SJCRH30 (cell line): ENCODE measurements around the gene DIS3L2. TPM values are rescaled to one million over a fixed set of nuclear protein-coding genes. Genes with fewer than 3 reads are reported as not detected.

Experiments
- DNase-seq, 2 experiments: peaks; one replicate each; pipeline ENCODE4 v3.0.0-alpha.2; 2015 to 2020
- H3K27ac ChIP-seq: fragments of 250-450 bp; sonication (Bioruptor Pico); 2 replicates; pipeline ENCODE4 v1.5.1; 2020; ENCODE audit warnings: mild to moderate bottlenecking, moderate library complexity
- H3K27me3 ChIP-seq: fragments of 250-450 bp; sonication (Bioruptor Pico); 2 replicates; pipeline ENCODE4 v1.5.1; 2020; ENCODE audit warnings: mild to moderate bottlenecking, moderate library complexity
- H3K36me3 ChIP-seq: fragments of 250-450 bp; sonication (Bioruptor Pico); 2 replicates; pipeline ENCODE4 v1.5.1; 2020; ENCODE audit warnings: mild to moderate bottlenecking, moderate library complexity
- H3K4me1 ChIP-seq: fragments of 250-450 bp; sonication (Bioruptor Pico); 2 replicates; pipeline ENCODE4 v1.5.1; 2020; ENCODE audit warnings: mild to moderate bottlenecking, moderate library complexity
- H3K4me3 ChIP-seq: fragments of 250-450 bp; sonication (Bioruptor Pico); 2 replicates; pipeline ENCODE4 v1.5.1; 2020; ENCODE audit warnings: mild to moderate bottlenecking, moderate library complexity
- H3K9me3 ChIP-seq: fragments of 250-450 bp; sonication (Bioruptor Pico); replicated peaks from 2 replicates; pipeline ENCODE4 v1.5.1; 2020; ENCODE audit warnings: mild to moderate bottlenecking, moderate library complexity
- total RNA-seq: library from RNA; depleted of rRNA; stranded (reverse); fragments of >200 nt; shearing (Covaris generic); gene quantifications from 2 replicates; pipeline ENCODE4 v1.2.3, GENCODE V29; 2014

The DIS3L2 gene
- total RNA-seq, 1 experiment from 2014 or later, result 33.2 TPM

- no peak overlapping the region for H3K4me3 ChIP-seq
- DNase-seq, result no peak
- H3K36me3 ChIP-seq, result no peaks in the 10 kb centered on the region
- H3K27me3 ChIP-seq, result no peaks in the 10 kb centered on the region
- no peaks in the 10 kb centered on the region for H3K9me3 ChIP-seq
- no peak overlapping the region for H3K27ac ChIP-seq
- no peaks in the 10 kb centered on the region for H3K4me1 ChIP-seq
These were observed 377.2 kb downstream of the DIS3L2 start for GRCh38 chr2:232338759-232339106.

GRCh38 chr2:232339121-232340081 lies 377.9 kb downstream of the DIS3L2 start:
- no peaks in the 10 kb centered on the region for H3K36me3 ChIP-seq
- H3K4me3 ChIP-seq, result no peak overlapping the region
- no peak overlapping the region for H3K27ac ChIP-seq
- DNase-seq, result no peak
- no peaks in the 10 kb centered on the region for H3K9me3 ChIP-seq
- no peaks in the 10 kb centered on the region for H3K4me1 ChIP-seq
- H3K27me3 ChIP-seq, result no peaks in the 10 kb centered on the region

GRCh38 chr2:232340171-232340935 lies 378.8 kb downstream of the DIS3L2 start:
- Histone ChIP-seq H3K4me3 (no peak overlapping the region), H3K4me1 (no peaks in the 10 kb centered on the region), H3K27me3 (no peaks in the 10 kb centered on the region), H3K27ac (no peak overlapping the region), H3K36me3 (no peaks in the 10 kb centered on the region), H3K9me3 (no peaks in the 10 kb centered on the region)
- no peak for DNase-seq

DNA sequence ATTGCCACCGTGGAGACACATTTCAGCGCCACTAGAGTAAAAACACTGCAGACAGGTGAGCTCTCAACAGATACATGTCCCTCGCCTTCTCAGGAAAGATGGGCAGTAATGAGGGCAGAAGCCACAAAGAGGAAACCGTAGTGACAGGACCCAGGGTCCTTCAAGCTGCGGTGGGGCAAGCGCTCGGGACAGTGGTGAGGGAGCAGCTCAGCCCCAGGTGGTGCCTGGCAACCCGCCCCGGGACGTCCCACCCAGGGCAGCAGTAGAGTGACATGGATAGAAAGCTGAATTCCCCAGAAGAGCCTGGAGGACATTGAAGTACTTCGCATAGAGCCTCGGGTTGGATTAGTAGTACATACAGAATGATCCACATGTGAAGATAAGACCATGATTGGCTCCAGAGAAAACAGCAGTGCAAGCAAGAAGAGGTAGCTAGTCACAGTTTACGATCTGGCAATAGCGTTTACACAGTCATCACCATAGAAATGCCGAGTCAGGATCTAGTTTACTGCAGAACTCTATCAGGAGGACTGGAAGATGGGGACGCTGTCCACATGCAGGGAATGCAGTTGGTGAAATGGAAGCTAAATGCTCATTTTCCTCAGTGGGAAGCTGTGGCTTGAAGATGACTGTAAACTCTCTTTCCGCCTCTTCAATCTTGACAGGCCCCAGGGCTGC lies 379.7 kb downstream of the DIS3L2 start:
- no peak overlapping the region for H3K27ac ChIP-seq
- no peak for DNase-seq
- no peaks in the 10 kb centered on the region for H3K4me1 ChIP-seq
- no peaks in the 10 kb centered on the region for H3K27me3 ChIP-seq
- no peaks in the 10 kb centered on the region for H3K36me3 ChIP-seq
- H3K9me3 ChIP-seq, result no peaks in the 10 kb centered on the region
- H3K4me3 ChIP-seq, result no peak overlapping the region

DNA sequence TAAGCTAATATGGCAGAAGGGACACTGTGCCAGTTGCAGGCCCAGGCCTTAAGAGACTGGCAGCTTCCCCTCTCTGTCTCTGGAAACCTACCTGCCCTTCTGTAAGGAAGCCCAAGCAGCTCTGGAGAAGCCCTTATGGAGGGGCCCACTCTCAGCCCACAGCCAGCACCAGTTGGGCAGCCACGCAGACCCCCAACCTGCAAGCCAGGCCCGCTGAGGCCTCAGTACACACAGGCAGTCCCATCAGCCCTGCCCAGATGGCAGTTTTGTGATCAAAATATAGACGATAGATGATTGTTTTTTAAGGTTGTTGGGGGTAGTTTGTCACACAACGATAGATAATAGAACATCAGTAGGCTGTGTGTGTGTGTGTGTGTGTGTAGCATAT lies 380.2 kb downstream of the DIS3L2 start:
- Histone ChIP-seq H3K4me1 (no peaks in the 10 kb centered on the region), H3K9me3 (no peaks in the 10 kb centered on the region), H3K27ac (no peak overlapping the region), H3K36me3 (no peaks in the 10 kb centered on the region), H3K27me3 (no peaks in the 10 kb centered on the region), H3K4me3 (no peak overlapping the region)
- DNase-seq, result no peak

- H3K27ac ChIP-seq, result no peak overlapping the region
- no peak for DNase-seq
- no peaks in the 10 kb centered on the region for H3K27me3 ChIP-seq
- no peaks in the 10 kb centered on the region for H3K36me3 ChIP-seq
- no peaks in the 10 kb centered on the region for H3K9me3 ChIP-seq
- no peaks in the 10 kb centered on the region for H3K4me1 ChIP-seq
- no peak overlapping the region for H3K4me3 ChIP-seq
These were observed 381.4 kb downstream of the DIS3L2 start for GRCh38 chr2:232342635-232343565.

DNA sequence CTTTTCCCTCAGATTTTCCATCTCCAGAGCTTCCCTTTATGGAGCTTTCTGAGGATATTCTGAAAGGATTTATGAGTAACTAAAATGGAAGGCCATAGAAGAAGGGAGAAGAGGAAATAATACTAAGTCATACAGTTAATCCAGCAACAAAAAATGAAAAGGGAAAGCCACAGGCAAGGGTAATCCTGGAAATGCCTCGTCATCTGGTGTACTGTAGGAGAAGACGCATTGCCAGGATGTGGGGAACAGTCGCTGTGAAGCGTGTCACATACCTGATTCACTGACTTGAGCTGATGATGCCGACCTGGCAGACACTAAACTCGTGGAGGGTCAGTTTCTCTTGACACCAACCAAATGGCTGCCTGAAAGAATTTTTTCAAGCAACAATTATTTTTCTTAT lies 382.3 kb downstream of the DIS3L2 start:
- no peaks in the 10 kb centered on the region for H3K4me1 ChIP-seq
- no peaks in the 10 kb centered on the region for H3K36me3 ChIP-seq
- H3K27me3 ChIP-seq, result no peaks in the 10 kb centered on the region
- H3K27ac ChIP-seq, result no peak overlapping the region
- H3K9me3 ChIP-seq, result no peaks in the 10 kb centered on the region
- H3K4me3 ChIP-seq, result no peak overlapping the region
- DNase-seq, result no peak

DNA sequence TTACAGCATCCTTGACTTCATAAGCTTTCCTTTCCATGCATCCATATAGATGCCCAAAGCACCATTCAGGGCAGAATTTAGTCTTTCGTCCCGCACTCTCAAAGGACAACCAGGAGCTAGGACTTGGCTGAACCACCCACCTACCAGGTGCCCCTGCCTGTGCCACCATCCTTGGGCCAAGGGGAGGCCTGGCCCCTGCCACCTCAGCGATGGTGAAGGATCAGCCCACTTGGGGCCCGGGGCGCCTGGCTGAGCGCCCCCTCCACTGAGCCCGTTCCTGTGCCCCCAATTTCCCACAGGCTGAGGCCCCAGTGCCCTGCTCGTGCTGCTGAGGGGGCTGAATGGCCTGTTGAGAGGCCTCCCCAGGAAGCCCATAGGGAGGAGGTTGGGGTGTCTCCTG lies 383.7 kb downstream of the DIS3L2 start:
- no peak overlapping the region for H3K4me3 ChIP-seq
- H3K27me3 ChIP-seq, result no peaks in the 10 kb centered on the region
- H3K36me3 ChIP-seq, result no peaks in the 10 kb centered on the region
- no peak for DNase-seq
- H3K27ac ChIP-seq, result no peak overlapping the region
- H3K4me1 ChIP-seq, result no peaks in the 10 kb centered on the region
- H3K9me3 ChIP-seq, result no peaks in the 10 kb centered on the region

DNA sequence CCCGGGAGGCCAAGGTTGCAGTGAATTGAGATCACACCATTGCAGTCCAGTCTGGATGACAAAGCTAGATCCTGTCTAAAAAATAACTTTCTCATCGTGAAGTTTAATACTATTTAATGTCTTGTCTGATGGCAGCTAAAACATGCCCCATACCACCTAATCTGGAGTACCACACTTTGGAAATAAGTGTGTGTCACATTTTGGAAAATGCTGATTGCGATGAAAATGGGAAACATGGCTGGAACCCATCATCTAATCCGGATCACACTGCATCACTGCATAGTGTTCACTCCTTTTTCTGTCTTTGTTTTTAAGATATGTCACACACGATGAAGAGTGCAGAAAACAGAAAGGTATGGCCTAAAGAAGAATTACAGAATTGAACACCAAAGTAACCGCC lies 385.9 kb downstream of the DIS3L2 start:
- no peaks in the 10 kb centered on the region for H3K36me3 ChIP-seq
- H3K9me3 ChIP-seq, result no peaks in the 10 kb centered on the region
- H3K4me1 ChIP-seq, result no peaks in the 10 kb centered on the region
- DNase-seq, result no peak
- H3K27me3 ChIP-seq, result no peaks in the 10 kb centered on the region
- no peak overlapping the region for H3K4me3 ChIP-seq
- no peak overlapping the region for H3K27ac ChIP-seq

DNA sequence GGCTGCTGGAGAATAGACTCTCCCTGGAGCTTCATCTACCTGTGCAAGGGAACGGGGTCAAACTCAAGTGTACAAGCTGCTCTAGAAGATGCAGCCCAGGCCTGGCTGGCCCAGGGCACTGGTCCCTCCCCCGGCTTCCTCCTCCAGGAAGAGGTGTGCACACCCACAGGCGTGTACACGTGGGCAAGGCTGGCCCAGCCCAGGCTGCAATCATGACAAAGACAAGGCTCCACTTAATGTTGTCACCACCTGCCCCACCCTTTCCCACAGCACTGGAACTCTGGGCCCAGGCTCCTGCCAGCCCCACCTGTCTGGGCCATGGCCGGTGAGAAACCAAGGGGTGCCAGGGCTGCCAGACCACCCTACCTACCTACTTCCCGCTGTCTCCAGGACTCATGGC lies 387.4 kb downstream of the DIS3L2 start:
- H3K4me3 ChIP-seq, result no peak overlapping the region
- DNase-seq, result no peak

GRCh38 chr2:232349546-232349945 lies 388.0 kb downstream of the DIS3L2 start:
- H3K27me3 ChIP-seq, result no peaks in the 10 kb centered on the region

More for the DNA sequence above, 387.4 kb downstream of the DIS3L2 start:
- H3K4me1 ChIP-seq, result no peaks in the 10 kb centered on the region
- H3K27ac ChIP-seq, result no peak overlapping the region
- H3K9me3 ChIP-seq, result no peaks in the 10 kb centered on the region
- H3K27me3 ChIP-seq, result no peaks in the 10 kb centered on the region
- no peaks in the 10 kb centered on the region for H3K36me3 ChIP-seq

DNA sequence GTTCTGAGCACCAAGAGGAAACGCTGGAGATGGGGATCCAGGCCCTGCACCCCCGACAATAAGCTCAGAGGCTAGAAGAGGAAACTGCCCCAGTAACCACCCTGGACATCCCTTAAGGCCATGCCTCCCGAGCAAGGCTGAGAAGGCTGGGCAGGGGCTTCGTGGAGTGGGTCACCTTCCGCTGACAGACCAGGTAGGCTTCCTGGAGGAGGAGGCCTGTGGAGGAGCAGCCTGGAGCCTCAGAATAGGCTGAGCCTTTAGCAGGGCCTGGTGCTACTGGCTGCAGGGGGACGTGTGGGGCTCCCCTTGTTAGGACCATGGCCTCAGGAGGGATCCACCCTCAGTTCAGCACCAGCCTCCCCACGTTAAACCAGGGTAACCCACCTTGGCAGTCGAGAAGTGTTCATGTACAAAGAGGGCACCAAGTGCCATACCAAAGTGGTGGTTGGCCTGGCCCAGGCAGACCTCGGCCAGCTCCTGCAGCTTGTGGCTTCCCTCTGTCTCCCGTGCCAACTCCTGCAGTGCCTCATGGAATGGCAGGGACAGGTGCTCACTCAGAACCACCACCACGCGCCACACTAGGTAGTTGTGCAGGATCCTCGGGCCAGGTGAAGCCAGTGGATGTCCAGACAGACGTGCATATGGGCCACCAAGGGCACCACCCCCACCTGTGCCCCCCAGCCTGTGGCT lies 388.6 kb downstream of the DIS3L2 start:
- Histone ChIP-seq H3K27me3 (no peaks in the 10 kb centered on the region), H3K36me3 (no peaks in the 10 kb centered on the region), H3K9me3 (no peaks in the 10 kb centered on the region), H3K27ac (no peak overlapping the region), H3K4me3 (no peak overlapping the region), H3K4me1 (no peaks in the 10 kb centered on the region)
- DNase-seq, result peak; percentile 37 to 57

More at GRCh38 chr2:232349546-232349945, 388.0 kb downstream of the DIS3L2 start:
- no peak for DNase-seq
- H3K27ac ChIP-seq, result no peak overlapping the region
- no peak overlapping the region for H3K4me3 ChIP-seq
- no peaks in the 10 kb centered on the region for H3K4me1 ChIP-seq
- H3K36me3 ChIP-seq, result no peaks in the 10 kb centered on the region
- H3K9me3 ChIP-seq, result no peaks in the 10 kb centered on the region

- H3K27ac ChIP-seq, result no peak overlapping the region
- H3K9me3 ChIP-seq, result no peaks in the 10 kb centered on the region
- H3K27me3 ChIP-seq, result no peaks in the 10 kb centered on the region
- no peaks in the 10 kb centered on the region for H3K36me3 ChIP-seq
- no peak for DNase-seq
- no peaks in the 10 kb centered on the region for H3K4me1 ChIP-seq
- no peak overlapping the region for H3K4me3 ChIP-seq
These were observed 389.5 kb downstream of the DIS3L2 start for GRCh38 chr2:232350804-232351685.
